Left ventricle myocardium inferior (tissue), 1 donor: Measurements from ENCODE around the gene EML6. TPM values are rescaled to one million over a fixed set of nuclear protein-coding genes. Genes with fewer than 3 reads are reported as not detected.
A peak's percentile ranks its signal among the peaks of the same experiment; 100 is the strongest.

Experiments
- DNase-seq: peaks from one replicate; pipeline ENCODE4 v3.0.0-alpha.2; 2020
- H3K27ac ChIP-seq: fragments of 200-600 bp; replicated peaks from 2 replicates; pipeline ENCODE4 v1.8.0; 2021
- H3K27me3 ChIP-seq: fragments of 200-600 bp; 2 replicates; pipeline ENCODE4 v1.8.0; 2021; ENCODE audit warnings: low read depth
- H3K36me3 ChIP-seq: fragments of 200-600 bp; 2 replicates; pipeline ENCODE4 v1.8.0; 2021
- H3K4me1 ChIP-seq: fragments of 200-600 bp; 2 replicates; pipeline ENCODE4 v1.8.0; 2021
- H3K4me3 ChIP-seq: fragments of 200-600 bp; 2 replicates; pipeline ENCODE4 v1.8.0; 2021; ENCODE audit warnings: mild to moderate bottlenecking, moderate library complexity
- H3K9me3 ChIP-seq: fragments of 200-600 bp; replicated peaks from 2 replicates; pipeline ENCODE4 v1.8.0; 2021
- CTCF ChIP-seq: fragments of 200-600 bp; IDR thresholded peaks from 2 replicates; pipeline ENCODE4 v1.8.0; 2021; ENCODE audit warnings: antibody characterized with exemption, mild to moderate bottlenecking, borderline replicate concordance
- intact Hi-C: fragments of 100-400 bp; cut with micrococcal nuclease; formaldehyde crosslinking; loops from one replicate; pipeline ENCODE4 v1.11.0; 2022
- total RNA-seq: library from RNA; stranded (reverse); fragmentation: NEBNext Ultra II Directional; extraction: Animal tissue kit (Norgen Biotek cat#: 25700); gene quantifications from one replicate; pipeline ENCODE4 v1.2.1, GENCODE V29; 2021
- donor health status: DM: no; HTN: yes; CAD: no; lungs with severe emphysema.

EML6 gene
- total RNA-seq, 1 donor from 2014 or later, result 0.77 TPM

- Histone ChIP-seq H3K27me3 (peaks cover 27% of the 10 kb centered on the region), H3K9me3 (peaks cover 16% of the 10 kb centered on the region), H3K27ac (no peak overlapping the region), H3K4me1 (no peaks in the 10 kb centered on the region), H3K4me3 (no peak overlapping the region), H3K36me3 (peaks cover 7% of the 10 kb centered on the region)
- TF ChIP-seq CTCF, result no peak
- no peak for DNase-seq
- intact Hi-C loops, result no loop called here
These were observed 172.3 kb downstream of the EML6 start for GRCh38 chr2:54895730-54896129.

GRCh38 chr2:54897420-54898310 is 174.2 kb downstream of the EML6 start:
- DNase-seq, result no peak
- intact Hi-C loops, result no loop called here

GRCh38 chr2:54898456-54899226 is 175.2 kb downstream of the EML6 start:
- DNase-seq, result no peak
- TF ChIP-seq CTCF, result no peak
- H3K4me1 ChIP-seq, result no peaks in the 10 kb centered on the region
- H3K4me3 ChIP-seq, result no peak overlapping the region
- peaks cover 16% of the 10 kb centered on the region for H3K9me3 ChIP-seq
- intact Hi-C loops, result no loop called here
- peaks cover 37% of the 10 kb centered on the region for H3K27me3 ChIP-seq
- H3K36me3 ChIP-seq, result peaks cover 7% of the 10 kb centered on the region
- no peak overlapping the region for H3K27ac ChIP-seq

More at GRCh38 chr2:54897420-54898310, 174.2 kb downstream of the EML6 start:
- Histone ChIP-seq H3K36me3 (peaks cover 7% of the 10 kb centered on the region), H3K9me3 (peaks cover 16% of the 10 kb centered on the region), H3K27me3 (peaks cover 37% of the 10 kb centered on the region), H3K4me1 (no peaks in the 10 kb centered on the region), H3K4me3 (no peak overlapping the region), H3K27ac (no peak overlapping the region)
- no peak for TF ChIP-seq CTCF

GRCh38 chr2:54899576-54900200 is 176.2 kb downstream of the EML6 start:
- intact Hi-C loops, result loop anchor here (5.0 to 10.0 kb wide), 2 partner anchors 105 to 268 kb away; no protein-coding TSS in a partner anchor
- no peak for DNase-seq

More at GRCh38 chr2:54899576-54900200, 176.2 kb downstream of the EML6 start:
- Histone ChIP-seq H3K9me3 (peaks cover 16% of the 10 kb centered on the region), H3K27me3 (peaks cover 37% of the 10 kb centered on the region), H3K36me3 (peaks cover 7% of the 10 kb centered on the region), H3K4me3 (no peak overlapping the region), H3K27ac (no peak overlapping the region), H3K4me1 (no peaks in the 10 kb centered on the region)
- peak; percentile 65 for TF ChIP-seq CTCF
